ENCODE measurements around the gene MAP3K3.
"Not testable (repeated sequence)": the region's sequence is repeated elsewhere in the genome, so short reads cannot be mapped to it uniquely, and the experiment has no call there.

The MAP3K3 gene

DNA sequence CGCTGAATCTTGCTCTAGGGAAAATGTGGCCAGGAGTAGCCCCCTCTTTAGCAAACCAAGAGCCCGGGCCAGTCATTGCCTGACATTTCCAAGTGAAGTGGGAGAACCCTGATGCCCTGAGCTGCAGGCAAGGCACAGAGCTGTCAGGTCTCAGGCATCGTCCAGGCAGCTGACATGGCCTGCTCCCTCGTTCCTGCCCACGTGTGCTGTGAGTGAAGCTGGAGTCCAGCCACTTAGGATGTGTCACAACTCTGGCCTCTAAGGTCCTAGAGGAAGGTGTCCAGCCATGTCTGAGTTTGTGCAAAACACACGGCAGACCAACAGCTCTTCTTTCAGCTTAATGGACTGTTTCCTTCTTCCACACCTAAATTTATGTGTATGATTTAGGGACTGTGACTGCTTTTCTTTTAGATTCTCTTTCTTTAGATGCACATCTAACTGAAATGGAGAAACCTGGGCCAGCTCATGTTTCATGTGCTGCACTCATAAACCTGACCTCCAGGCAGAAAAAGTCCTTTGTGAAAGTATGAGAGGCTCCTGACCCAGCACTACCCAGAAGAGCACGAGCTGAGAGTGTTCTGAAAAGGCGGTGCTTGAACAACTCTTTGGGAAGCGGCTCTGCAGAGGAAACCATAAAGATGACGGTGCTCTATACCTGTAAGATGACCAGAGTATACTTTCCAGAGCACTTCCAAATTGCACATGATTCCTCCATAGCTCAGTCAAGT is 92.5 kb downstream of the MAP3K3 start:
- H3K27ac ChIP-seq: no peak overlapping the region
- TF ChIP-seq, protein P1, sequence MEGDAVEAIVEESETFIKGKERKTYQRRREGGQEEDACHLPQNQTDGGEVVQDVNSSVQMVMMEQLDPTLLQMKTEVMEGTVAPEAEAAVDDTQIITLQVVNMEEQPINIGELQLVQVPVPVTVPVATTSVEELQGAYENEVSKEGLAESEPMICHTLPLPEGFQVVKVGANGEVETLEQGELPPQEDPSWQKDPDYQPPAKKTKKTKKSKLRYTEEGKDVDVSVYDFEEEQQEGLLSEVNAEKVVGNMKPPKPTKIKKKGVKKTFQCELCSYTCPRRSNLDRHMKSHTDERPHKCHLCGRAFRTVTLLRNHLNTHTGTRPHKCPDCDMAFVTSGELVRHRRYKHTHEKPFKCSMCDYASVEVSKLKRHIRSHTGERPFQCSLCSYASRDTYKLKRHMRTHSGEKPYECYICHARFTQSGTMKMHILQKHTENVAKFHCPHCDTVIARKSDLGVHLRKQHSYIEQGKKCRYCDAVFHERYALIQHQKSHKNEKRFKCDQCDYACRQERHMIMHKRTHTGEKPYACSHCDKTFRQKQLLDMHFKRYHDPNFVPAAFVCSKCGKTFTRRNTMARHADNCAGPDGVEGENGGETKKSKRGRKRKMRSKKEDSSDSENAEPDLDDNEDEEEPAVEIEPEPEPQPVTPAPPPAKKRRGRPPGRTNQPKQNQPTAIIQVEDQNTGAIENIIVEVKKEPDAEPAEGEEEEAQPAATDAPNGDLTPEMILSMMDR (IDR thresholded peaks at IDR 0.05): no peak
- no peak overlapping the region for H3K4me3 ChIP-seq
- DNase-seq (ENCODE audit: low spot score): no peak

DNA sequence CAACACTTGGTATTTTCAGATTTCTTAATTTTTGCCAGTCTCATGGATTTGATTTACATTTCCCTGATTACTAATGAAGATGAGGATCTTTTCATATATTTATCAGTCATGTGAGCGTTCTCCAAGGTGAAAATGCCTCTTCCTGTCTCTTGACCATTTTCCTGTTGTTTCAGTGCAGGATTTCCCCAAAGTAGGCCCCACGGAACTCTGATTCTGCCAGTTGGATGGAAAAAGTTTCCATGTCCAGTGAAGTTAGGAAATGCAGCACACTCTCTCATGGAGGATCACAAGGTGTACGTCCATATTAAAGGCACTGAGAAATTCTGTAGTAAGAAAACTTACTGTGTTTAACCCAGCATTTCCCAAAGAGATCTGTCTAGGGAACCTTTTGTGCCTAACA is 94.2 kb downstream of the MAP3K3 start:
- DNase-seq (ENCODE audit: low spot score): no peak
- TF ChIP-seq, protein P1 (IDR thresholded peaks at IDR 0.05): no peak
- H3K27ac ChIP-seq: no peak overlapping the region
- no peak overlapping the region for H3K4me3 ChIP-seq

DNA sequence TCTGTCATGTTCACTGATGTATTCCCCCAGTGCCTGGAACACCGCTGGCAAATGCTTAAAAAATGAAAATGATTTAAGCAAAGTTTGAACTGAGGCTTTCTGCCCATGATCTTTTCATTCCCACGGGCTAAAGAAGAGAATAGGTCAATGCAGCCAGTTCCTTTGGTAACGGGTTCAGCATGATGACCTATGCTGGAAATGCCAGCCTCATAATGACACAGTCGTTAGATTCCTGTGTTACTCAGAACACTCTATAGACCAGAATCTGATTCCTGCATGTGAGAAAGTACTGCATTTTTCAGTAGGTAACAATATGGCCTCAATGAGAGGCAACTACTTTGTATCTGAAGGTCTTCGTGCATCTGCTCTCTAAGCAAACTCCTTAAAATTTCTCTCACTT is 96.8 kb downstream of the MAP3K3 start:
- TF ChIP-seq, protein P1 (IDR thresholded peaks at IDR 0.05): no peak
- H3K27ac ChIP-seq: no peak overlapping the region
- H3K4me3 ChIP-seq: no peak overlapping the region
- no peak for DNase-seq (ENCODE audit: low spot score)

DNA sequence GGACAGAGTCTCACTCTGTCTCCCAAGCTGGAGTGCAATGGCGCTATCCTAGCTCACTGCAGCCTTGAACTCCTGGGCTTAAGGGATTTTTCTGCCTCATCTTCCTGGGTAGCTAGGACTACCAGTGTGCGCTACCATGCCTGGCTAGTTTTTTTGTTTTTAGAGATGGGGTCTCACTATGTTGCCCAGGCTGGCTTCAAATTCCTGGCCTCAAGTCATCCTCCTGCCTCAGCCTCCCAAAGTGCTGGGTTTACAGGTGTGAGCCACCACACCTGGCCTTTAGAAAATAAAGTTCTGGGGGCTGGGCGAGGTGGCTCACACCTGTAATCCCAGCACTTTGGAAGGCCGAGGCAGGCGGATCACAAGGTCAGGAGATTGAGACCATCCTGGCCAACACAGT is 98.0 kb downstream of the MAP3K3 start:
- not testable (repeated sequence) for DNase-seq (ENCODE audit: low spot score); H3K27ac ChIP-seq; H3K4me3 ChIP-seq

DNA sequence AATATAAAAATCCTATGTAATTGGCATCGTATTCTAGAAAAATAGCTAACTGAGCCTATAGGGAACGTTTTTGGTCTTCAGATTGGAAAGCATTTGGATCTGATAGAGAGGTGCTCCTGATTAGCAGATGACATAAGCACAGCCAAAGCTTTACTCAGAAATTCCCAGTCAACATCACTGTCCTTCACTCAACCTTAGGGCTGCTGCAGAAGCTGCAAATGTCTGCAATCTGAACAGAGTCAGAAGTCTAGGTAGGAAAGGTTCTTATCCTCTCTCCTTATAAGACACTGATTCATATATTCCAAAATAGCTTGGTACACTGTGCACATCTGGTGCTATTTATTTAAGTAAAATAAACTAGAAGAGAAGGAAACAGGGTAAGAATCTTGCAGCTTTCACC is 100.2 kb downstream of the MAP3K3 start:
- no peak overlapping the region for H3K4me3 ChIP-seq
- H3K27ac ChIP-seq: no peak overlapping the region
- no peak for DNase-seq (ENCODE audit: low spot score)
- TF ChIP-seq, protein P1 (IDR thresholded peaks at IDR 0.05): no peak

DNA sequence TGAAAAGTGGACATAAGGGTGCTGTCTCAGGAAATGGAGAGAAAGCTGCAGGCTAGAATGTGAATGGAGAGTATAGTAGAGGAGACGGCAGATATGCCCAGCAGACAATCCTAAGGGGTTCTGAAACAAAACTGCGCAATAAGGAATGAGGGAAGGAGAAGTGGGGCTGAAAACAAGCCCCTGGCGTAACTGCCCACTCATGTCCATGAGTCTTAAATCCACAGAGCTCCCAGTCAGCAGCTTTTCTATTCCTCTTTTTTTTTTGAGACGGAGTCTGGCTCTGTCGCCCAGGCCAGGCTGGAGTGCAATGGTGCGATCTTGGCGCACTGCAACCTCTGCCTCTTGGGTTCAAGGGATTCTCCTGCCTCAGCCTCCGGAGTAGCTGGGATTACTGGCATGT is 113.5 kb downstream of the MAP3K3 start:
- no peak for DNase-seq (ENCODE audit: low spot score)
- TF ChIP-seq, protein P1 (IDR thresholded peaks at IDR 0.05): no peak
- Histone ChIP-seq H3K27ac (no peak overlapping the region), H3K4me3 (no peak overlapping the region)

DNA sequence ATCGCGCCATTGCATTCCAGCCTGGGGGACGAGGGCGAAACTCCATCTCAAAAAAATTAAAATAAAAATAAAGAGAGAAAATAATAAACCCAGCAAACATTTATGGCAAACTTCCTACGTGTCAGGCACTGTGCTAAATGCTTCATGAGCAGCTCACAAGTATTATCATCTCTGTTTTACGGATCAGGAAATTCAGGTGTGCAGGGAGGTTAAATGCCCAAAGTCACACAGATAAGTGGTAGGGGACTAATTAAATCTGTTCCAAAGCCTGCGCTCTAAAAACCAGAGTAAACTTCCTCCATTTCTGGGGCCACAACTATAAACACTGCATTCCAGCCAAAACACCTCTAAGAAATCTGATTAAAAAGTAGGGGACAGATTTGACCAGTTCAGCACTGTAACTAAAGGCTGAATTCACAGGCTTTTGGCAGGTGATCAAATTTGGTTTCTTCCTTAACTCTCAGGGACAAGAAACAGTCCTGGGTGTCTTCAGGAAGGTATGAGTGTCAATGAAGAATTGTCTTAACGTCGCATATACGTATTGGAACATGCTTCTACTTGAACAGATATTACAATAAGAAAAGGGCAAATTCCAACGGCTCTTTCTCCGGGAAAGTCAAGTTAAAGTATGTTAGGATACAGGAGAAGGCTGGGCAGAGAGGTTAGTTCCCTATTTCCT is 118.4 kb downstream of the MAP3K3 start:
- peak overlapping the region; percentile 95 for H3K27ac ChIP-seq
- TF ChIP-seq, protein P1 (IDR thresholded peaks at IDR 0.05): no peak
- DNase-seq (ENCODE audit: low spot score): no peak
- H3K4me3 ChIP-seq: peak overlapping the region; percentile 93
